ENCODE data around the gene ARAP2.

Gene ARAP2

DNA sequence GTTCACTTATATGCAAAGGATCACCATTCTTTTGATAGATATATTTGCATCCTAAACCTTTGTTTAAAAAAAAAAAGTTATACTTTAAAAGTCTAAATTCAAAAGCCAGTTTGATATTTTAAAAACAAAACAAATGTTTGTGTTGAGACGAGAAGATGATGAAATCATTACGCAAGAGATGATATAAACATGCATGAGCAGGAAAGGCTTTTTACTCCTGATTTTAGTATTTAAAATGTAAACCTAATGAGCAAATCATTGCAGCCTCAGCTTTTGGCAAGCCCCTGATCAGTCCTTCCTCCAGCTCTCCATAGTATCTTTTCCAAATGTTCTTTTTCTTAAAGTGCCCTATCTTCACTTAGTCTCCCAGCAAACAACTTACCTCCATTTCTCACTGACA, 115.6 kb downstream of the ARAP2 start:
- no peak for DNase-seq (ENCODE audit: low spot score)

DNA sequence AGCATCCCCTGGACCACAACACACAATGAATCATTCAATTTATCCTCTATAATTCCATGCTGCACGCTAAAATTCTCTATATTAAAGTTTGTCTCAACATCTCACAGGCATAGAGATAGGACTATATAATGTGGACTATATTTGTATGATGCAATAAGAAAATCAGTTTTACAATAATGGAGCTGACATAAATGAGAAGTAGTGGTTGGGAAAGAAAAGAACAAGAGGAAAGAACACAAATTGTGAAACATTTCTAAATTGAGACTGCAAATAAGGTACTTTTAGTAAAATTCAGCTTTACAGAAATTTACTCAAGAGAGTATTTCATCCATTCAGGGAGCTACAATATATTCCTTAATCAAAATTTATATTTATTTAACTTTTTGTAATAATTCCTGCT, 120.4 kb downstream of the ARAP2 start:
- no peak for DNase-seq (ENCODE audit: low spot score)

DNA sequence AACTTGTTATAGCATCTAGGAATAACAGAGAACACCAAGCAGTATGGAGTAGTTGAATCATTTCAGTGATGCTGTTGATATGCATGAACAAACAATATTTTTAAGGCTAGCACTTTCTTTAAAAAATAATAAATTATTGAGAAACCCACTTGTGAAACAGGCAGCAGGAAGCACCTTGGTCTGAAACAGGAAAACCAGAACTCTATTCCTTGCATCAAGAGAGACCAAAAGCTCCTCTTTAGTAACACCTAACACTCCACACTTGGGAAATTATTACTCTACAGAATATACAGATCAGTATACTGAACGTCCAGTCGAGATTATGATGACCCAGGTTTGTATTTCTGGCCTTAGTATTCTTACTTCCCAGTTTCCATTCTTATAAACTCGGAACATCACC, 129.0 kb downstream of the ARAP2 start:
- DNase-seq (ENCODE audit: low spot score), result no peak

DNA sequence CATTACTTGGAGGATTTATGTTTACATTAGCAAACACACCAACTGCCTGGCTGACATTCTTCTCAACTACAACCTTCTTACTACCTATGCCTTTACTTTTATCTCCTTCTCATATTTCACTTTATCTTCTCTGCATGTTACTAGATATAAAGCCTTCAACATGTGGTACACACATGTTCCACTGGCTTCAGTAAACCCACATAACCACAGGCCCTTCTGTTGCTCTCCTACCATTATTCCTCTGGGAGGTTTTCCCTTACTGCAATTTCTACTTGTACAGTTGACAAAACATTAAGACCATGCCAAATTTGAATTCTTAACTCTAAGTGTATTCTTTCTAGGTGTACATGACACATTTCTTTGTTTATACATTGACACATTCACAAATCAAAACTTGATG, 133.1 kb downstream of the ARAP2 start:
- DNase-seq (ENCODE audit: low spot score), result no peak

DNA sequence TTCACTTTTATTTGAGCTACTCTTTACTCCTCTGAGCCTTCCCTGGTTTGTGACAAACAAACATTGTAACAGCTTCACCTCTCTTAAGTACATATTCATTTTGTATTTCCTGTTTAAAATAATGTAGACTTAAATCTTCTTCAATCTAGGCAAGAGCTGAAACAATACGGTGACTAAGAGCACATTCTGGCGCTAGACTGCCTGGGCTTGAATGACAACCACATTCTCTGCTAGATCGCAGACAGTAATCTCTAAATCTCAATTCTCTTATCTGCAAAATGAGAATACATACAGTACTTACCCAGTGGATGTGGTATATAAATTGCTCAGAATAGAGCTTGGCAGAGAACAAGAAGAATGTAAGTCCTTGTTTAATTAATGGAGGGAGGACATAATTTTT, 144.8 kb downstream of the ARAP2 start:
- no peak for DNase-seq (ENCODE audit: low spot score)

DNA sequence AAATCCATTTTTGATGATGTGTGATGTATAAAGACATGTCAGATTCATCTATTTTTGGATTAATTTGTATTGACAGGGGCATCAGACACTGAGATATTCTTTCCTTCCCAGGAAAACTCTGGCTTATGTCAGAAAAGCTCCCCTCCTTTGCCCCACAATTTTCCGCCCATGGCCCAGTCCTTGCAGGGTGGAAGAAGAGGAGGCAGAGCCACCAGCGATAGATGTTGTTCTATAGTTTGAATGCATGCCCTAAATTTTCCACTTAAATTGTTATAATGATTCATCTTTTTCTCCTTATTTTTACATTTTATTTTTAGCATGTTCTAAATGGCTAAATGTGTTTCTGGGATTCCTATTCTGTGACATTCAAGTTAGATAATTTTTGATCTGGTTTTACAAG, 149.3 kb downstream of the ARAP2 start:
- no peak for DNase-seq (ENCODE audit: low spot score)

DNA sequence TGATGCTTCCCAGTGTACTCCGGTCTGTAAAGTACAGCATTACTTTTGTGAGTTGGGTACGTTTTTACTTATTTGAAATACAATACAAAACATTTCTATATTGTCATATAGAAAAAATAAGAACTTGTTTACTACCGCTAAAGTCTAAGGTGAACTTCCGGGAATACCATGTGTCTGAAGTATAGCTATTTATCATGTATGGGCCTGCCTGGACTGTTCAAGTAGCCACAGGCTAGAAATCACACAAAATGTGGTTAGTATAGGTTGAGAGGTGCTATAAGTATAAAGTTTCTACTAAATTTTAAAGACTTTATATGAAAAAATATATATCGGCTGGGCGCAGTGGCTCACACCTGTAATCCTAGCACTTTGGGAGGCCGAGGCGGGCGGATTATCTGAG, 152.3 kb downstream of the ARAP2 start:
- DNase-seq (ENCODE audit: low spot score), result no peak

DNA sequence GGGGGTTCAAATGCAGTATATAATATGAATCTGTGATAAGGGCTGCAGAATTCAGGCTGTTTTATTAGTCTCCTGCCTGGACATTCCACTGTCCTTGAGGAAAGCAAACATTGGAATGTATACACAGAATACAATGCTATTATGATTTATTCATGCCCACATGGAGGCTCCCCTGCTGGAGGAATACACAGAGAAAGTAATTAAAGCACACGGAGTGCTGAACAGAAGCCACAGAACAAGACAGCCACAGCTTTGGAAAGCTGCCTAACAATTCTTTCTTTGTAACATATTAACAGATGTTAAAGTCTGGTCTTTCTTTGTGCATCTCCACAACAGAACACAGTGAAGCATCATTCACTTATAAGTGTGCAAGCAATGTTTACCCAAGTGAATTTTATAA, 155.8 kb downstream of the ARAP2 start:
- no peak for DNase-seq (ENCODE audit: low spot score)

DNA sequence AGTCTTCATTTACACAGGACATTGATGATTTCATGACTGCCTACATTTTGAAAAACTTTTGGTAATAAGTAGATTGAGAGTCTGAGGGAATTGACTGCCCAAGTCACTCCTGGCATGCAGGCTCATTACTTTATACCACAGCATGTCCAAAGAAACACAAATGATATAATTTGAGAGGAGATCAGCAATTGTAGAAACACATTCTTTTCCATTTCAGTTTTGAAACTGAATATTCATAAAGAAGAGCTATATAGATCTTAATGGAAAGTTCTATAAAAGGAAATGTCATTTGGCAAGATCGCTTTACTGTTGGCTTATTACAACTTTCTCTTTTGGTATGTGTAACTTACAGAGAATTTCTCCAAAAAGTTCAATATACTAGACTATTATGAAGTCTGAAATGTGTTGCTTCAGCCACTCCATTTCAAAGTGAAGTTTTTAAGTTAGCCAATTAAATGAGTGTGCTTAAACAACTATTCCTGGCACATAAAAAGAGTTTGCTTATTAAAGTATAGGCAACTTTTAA, 158.0 kb downstream of the ARAP2 start:
- DNase-seq (ENCODE audit: low spot score), result no peak

DNA sequence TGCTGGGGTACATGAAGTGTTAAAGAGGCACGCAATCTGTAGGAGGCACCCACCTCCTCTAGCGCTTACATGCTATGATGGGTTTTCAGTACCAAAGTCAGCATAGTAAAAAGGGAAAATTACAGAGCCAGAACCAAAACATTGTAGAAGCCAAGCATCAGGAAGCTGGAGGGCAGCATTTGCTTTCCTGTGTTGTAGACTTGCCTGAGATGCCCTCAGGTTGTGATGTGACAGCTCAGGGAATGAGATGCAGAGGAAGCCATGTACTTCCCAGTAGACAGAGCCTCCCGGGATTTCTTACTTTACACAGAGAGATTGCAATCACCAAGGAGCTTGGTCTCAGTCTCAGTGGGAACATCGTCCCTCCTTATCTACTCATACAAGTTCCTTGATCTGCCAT, 161.5 kb downstream of the ARAP2 start:
- DNase-seq (ENCODE audit: low spot score), result no peak

GRCh38 chr4:36081185-36081584, 163.1 kb downstream of the ARAP2 start:
- DNase-seq (ENCODE audit: low spot score), result no peak

DNA sequence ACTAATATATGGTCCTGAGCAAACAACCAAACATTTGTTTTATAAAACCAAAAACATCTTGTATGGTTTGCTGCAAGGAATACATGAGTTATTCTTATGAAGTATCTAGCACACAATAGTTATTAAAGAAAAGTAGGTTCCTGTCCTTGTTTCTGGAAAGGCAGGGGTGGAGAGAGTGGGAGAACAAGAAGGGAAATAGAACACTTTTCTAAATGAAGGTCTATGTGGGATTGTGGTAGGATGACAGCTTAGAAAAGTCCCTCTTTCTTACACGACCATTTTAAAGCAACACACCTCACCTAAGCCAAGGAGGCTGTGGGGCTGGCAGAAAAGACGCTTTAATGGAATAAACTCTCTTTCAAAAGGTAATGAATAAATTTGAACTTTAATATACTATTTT, 164.6 kb downstream of the ARAP2 start:
- DNase-seq (ENCODE audit: low spot score), result no peak

- no peak for DNase-seq (ENCODE audit: low spot score)
Observed at GRCh38 chr4:36078319-36078718, 166.0 kb downstream of the ARAP2 start.

DNA sequence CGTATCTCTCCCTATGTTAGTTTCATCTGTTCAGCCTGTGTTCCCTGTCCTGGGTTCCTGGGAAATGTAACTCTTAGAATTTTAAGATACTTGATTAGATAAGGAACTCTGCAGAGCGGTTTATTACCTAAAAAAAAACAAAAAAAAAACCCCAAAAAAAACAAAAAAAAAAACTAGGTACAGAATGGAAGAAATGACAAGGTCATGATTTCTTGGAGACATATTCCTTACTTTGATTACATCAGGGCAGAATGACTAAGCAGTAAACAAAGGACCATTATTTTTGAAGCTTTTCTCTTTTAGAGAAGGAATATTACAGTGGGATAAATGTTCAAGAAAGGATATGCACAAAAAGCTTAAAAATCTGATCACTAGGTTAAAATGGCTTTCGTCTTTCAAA, 171.8 kb downstream of the ARAP2 start:
- no peak for DNase-seq (ENCODE audit: low spot score)

DNA sequence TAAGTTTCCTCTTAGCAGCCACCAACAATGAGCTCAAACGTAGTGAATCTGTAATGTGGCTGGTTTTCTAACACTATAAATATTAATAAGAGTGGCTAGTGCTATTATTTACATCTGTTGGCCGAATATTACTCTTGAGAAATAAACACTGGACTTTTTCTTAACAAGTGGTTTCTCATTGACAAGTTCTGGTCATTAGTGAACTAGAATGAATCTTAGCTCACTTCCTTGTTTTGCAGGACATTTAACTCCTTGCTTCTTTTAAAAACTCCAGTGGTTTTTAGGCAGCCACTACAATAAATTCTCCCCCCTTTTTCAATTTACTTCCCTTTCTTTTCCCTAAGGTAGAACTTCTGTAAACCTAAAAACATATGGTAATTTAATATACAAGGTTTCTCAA, 177.2 kb downstream of the ARAP2 start:
- DNase-seq (ENCODE audit: low spot score), result no peak

GRCh38 chr4:36065274-36065871, 178.9 kb downstream of the ARAP2 start:
- no peak for DNase-seq (ENCODE audit: low spot score)

- DNase-seq (ENCODE audit: low spot score), result no peak
Observed at GRCh38 chr4:36064117-36064516, 180.2 kb downstream of the ARAP2 start.

DNA sequence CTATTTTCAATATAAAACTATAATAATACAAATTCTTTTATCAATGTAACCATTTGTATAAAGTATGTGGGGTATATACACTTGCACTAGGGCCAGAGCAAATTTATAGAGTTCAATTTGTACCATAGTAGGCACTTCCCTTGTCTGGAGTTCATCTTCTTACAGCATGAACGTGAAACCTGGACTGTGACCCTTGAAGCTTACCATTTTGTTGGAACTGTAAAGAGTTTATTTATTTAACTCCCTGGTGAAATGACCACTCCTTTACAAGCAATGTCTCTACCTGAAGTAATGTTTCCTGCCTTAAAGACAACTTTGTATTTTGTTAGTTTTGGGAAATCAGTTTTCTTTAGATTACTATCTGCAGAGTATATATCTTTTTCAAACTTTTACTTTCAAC, 188.2 kb downstream of the ARAP2 start:
- no peak for DNase-seq (ENCODE audit: low spot score)

DNA sequence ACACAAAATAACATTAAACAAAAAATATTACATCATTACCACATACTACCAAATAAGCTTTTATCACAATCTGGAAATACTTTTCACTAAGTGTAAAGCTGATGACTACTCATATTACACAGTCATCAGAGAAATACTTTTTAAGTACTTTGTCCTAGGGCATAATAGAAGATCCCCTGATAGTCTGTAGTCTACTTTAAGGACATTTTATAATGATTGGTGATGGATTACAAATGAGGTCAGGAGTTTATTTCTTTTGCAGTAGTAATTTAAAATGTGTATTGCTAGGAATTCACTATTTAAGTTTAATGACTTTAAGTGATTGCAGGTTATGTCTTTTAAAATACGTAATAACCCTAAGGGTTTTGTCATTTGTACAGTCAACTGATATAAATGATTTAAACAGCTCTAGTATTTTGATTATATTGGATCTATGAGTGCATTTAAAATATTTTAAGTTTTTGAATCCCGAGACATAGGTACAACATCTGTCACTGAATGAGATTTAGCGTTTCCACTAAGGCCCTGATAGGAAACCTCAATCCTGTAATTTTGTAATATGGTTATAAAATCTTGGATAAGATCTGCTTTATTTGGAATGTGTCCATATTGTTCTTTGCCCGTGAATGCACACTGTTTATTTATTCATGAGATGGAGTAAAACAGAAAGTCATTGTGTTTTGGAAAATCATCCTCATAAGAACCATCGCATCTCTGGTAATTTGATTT, 189.5 kb downstream of the ARAP2 start:
- no peak for DNase-seq (ENCODE audit: low spot score)

DNA sequence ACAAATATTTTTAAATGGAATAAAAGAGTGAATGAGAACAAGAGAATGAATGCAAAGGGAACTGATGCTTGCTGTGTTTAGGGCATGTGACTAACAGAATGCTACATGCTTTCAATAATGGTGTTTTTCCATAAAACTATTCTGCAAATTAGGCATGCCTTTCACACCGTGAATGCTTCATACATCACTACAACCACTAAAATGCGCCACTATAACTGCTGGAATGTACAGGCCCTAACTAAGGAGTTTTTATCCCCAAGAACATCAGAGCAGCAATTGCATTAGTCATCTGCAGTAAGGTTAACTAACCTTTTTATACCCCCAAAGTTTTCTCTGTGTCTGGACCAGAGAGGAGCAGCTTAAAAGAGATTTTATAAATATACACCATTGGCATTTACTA, 190.4 kb downstream of the ARAP2 start:
- DNase-seq (ENCODE audit: low spot score), result no peak

GRCh38 chr4:36051634-36052033, 192.7 kb downstream of the ARAP2 start:
- no peak for DNase-seq (ENCODE audit: low spot score)

DNA sequence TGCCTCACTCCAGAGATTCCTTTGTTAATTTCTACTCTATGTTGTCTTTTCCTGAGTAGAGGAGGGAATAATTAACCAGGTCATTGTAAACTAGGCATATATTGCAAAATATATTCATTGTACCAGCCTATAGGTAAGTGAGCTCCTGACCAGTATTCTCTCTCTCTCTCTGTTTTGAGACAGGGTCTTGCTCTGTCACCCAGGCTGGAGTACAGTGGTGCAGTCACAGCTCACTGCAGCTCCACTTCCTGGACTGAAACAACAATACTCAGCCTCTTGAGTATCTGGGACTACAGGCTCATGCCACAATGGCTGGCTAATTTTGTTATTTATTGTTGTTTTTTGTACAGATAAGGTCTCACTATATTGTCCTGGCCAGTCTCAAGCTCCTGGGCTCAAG, 198.3 kb downstream of the ARAP2 start:
- no peak for DNase-seq (ENCODE audit: low spot score)

DNA sequence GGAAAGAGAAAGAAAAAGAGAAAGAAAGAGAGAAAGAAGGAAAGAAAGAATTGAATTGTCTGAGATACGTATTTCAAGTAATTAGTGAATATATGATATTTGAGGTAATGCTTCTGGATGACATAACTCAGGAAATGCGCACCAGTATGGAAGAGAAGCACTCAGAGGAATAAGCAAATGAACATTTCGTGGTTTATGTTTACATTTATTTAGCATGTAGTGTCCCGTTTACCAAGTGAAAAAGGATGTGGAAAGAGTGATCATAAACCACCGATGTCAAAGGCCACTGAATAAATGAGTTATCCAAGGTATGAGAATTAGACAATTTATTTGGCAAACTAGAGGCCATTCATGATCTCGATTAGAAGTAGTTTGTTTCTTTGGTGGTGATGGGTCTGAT, 200.4 kb downstream of the ARAP2 start:
- no peak for DNase-seq (ENCODE audit: low spot score)

- DNase-seq (ENCODE audit: low spot score), result no peak
Observed at GRCh38 chr4:36043241-36043640, 201.1 kb downstream of the ARAP2 start.
